Epithelial cell of proximal tubule (primary cell): ENCODE measurements around the gene FUCA1. TPM values are rescaled to one million over a fixed set of nuclear protein-coding genes. Genes with fewer than 3 reads are reported as not detected.
A peak's percentile ranks its signal among the peaks of the same experiment; 100 is the strongest.

Experiments
- DNase-seq: peaks from one replicate; pipeline ENCODE4 v3.0.0-alpha.2; 2011; ENCODE audit warnings: low read depth
- H3K4me3 ChIP-seq: 2 replicates; pipeline ENCODE4 v1.5.1; 2011; ENCODE audit warnings: low read depth, mild to moderate bottlenecking, low read length
- CTCF ChIP-seq: conservative IDR thresholded peaks from 2 replicates; pipeline ENCODE4 v1.5.1; 2012; ENCODE audit warnings: low read depth, mild to moderate bottlenecking, low read length
- total RNA-seq: library from RNA; depleted of rRNA; stranded (reverse); fragments of >200 nt; gene quantifications from 2 replicates; pipeline ENCODE4 v1.2.3, GENCODE V29; 2015

Gene FUCA1
- total RNA-seq = 31.9 and 33.8 TPM in 2 replicates

DNA sequence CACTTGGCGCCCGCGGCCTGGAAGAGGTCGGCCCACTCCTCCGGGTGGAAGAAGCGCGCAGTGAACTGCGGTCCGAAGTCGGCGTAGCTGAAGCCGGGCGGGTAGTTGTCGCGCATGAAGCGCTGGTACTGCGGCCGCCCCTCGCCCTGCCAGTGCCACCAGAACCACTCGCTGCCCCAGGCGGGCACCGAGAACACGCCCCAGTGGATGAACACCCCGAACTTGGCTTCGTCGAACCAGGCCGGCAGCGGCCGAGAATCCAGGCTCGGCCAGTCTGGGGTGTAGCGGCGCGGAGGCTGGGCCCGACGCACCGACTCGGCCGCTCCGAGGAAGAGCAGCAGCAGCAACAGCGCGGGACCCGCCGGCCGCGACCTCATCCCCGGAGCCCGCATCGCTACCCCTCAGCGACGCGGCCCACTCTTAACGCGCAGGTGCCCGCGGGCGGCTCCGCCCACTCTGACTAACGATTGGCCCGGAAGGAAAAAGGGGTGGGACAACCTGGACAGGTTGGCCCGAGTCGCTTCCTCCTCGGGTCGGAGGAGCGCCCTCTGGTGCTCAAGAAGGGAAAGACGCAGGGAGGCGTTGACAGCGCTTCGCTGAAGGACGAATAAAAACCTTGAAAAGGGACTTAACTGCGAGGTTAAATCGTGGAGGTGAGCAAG lies at the start of gene FUCA1:
FUCA1 (minus strand) TSS at position 396 of the 662 bp plus-strand sequence; CDS start at position 392, 4 bp downstream.
- peak; percentile 95 for TF ChIP-seq CTCF
- peak within 1 kb of the TSS; percentile 83 for H3K4me3 ChIP-seq
- peak; percentile 37 for DNase-seq

GRCh38 chr1:23916209-23917131 lies 48.4 kb upstream of the FUCA1 start:
- no peak for DNase-seq

GRCh38 chr1:23915466-23915865 lies 47.4 kb upstream of the FUCA1 start:
- DNase-seq = no peak
- no peak for TF ChIP-seq CTCF
- H3K4me3 ChIP-seq = no peak overlapping the region

More at GRCh38 chr1:23916209-23917131, 48.4 kb upstream of the FUCA1 start:
- TF ChIP-seq CTCF = peak; percentile 78
- H3K4me3 ChIP-seq = no peak overlapping the region

GRCh38 chr1:23914921-23915320 lies 46.8 kb upstream of the FUCA1 start:
- DNase-seq = no peak
- no peak overlapping the region for H3K4me3 ChIP-seq
- no peak for TF ChIP-seq CTCF

DNA sequence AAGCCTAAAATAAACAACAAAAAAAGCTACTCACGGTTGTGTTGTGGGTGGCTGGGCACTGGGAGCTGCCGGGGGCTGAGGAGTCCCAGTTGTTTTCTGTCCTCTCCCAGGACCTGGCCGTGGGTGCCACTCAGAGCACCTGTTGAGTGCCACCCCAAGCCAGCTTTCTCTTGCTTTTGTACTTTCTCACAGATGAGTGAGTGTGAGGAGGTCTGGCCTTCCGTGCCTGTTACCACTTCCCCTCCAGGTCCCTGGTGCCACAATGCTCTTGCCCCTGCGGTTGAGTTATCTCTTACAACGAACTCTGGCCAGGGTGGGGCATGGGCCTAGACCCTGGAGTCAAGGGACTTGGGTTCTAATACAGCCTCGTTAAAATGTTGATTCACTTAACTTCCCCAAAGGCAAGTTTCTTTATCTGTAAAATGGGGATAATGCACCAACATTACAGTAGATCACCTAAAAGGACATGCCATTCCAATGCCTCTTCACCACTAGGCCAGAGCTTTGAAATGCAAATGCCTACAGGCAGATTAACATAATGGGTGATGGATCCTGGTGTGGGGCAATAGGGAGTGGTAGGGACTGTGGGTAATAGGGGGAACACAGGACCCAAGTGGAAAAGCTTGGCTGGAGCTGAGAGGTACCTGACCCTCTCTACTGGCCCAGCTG lies 45.3 kb upstream of the FUCA1 start, which contains the start of gene CNR2:
CNR2 (minus strand) TSS at position 151 of the 669 bp plus-strand sequence. CDS start 37,745 bp downstream, outside the sequence.
- DNase-seq = no peak
- H3K4me3 ChIP-seq = no peak within 1 kb of the TSS
- no peak for TF ChIP-seq CTCF

DNA sequence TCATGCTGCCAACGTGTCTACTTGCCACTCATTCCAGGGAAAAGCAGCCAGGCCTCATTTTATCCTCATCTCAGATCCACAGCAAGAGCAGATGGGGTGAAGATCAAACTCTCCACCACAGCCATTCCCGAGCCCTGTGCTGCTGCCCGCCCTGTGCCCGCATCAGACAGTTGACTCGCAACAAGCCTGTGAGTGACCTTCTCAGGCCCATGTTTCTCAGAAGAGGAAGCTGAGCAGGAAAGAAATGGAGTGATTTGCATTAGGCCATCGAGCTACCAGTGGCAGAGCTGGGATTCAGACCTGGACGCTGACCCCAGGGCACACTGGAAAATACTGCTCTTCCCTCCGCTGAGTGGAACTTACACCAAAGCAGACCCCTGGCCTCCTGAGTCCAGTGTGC lies 43.8 kb upstream of the FUCA1 start:
- DNase-seq = no peak
- no peak for TF ChIP-seq CTCF
- H3K4me3 ChIP-seq = no peak overlapping the region
